ENCODE data around the gene ACOX1. TPM values are rescaled to one million over a fixed set of nuclear protein-coding genes. Genes with fewer than 3 reads are reported as not detected.

Gene ACOX1
- total RNA-seq, 3 donors from 2014 or later, result 29.6 to 36.5 (median 32.7) TPM

DNA sequence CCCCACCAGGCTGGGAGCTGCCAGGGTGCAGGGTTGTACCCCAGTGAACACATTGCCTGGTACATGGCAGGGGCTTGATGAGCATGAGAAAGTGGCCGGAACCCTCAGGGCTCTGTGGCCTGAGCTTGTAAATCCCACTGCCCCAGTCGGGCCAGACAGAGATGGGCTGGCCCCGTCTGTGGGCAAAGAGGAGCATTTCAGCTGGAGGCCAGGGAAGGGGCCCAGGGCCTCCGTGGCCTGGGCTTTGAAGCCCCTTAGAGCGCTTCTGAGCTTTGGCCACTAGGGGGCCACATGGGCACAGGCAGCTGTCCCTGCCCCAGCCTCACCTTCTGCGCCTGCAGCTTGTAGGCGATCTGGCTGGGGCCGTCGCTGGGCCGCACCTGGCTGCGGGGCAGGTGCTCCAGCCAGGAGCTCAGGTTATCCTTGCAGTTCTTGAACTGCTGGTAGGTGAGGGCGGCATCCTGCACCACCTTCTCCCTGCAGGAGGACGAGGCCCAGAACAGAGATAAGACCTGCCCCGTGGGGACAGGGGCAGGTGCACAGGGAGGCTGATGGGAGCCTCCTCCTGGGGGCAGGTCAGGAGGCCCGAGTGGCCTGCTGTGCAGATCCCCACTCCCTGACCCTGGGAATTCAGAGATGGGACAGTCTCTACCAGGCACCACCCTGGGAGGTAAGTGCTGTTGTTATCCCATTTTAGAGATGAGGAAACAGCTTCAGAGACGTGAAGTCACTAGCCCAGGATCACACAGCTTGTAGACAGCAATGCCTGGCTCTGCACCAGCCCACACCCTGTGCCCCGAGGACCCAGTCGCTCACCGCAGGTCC, 35.3 kb upstream of the ACOX1 start:
- H3K27me3 Mint-ChIP-seq (ENCODE audit: low read depth), result no peaks in the 10 kb centered on the region
- H3K36me3 Mint-ChIP-seq (ENCODE audit: insufficient read depth), result no peaks in the 10 kb centered on the region
- H3K4me3 Mint-ChIP-seq, result no peak overlapping the region
- DNase-seq, result peak; percentile 75
- peak; percentile 98 for ATAC-seq
- H3K9me3 Mint-ChIP-seq, result no peaks in the 10 kb centered on the region
- peaks cover 5% of the 10 kb centered on the region for H3K4me1 Mint-ChIP-seq (ENCODE audit: low read depth)

GRCh38 chr17:76013377-76013932, 34.5 kb upstream of the ACOX1 start:
- DNase-seq, result no peak
- Mint-ChIP-seq H3K4me1 (ENCODE audit: low read depth) (peaks cover 5% of the 10 kb centered on the region), H3K4me3 (no peak overlapping the region), H3K36me3 (ENCODE audit: insufficient read depth) (no peaks in the 10 kb centered on the region), H3K27me3 (ENCODE audit: low read depth) (no peaks in the 10 kb centered on the region), H3K9me3 (no peaks in the 10 kb centered on the region)
- no peak for ATAC-seq

- H3K4me1 Mint-ChIP-seq (ENCODE audit: low read depth), result peaks cover 5% of the 10 kb centered on the region
- H3K4me3 Mint-ChIP-seq, result no peak overlapping the region
- DNase-seq (no peak), ATAC-seq (no peak)
- no peaks in the 10 kb centered on the region for H3K27me3 Mint-ChIP-seq (ENCODE audit: low read depth)
- no peaks in the 10 kb centered on the region for H3K36me3 Mint-ChIP-seq (ENCODE audit: insufficient read depth)
- H3K9me3 Mint-ChIP-seq, result no peaks in the 10 kb centered on the region
These were observed 33.0 kb upstream of the ACOX1 start for GRCh38 chr17:76011951-76012350.

DNA sequence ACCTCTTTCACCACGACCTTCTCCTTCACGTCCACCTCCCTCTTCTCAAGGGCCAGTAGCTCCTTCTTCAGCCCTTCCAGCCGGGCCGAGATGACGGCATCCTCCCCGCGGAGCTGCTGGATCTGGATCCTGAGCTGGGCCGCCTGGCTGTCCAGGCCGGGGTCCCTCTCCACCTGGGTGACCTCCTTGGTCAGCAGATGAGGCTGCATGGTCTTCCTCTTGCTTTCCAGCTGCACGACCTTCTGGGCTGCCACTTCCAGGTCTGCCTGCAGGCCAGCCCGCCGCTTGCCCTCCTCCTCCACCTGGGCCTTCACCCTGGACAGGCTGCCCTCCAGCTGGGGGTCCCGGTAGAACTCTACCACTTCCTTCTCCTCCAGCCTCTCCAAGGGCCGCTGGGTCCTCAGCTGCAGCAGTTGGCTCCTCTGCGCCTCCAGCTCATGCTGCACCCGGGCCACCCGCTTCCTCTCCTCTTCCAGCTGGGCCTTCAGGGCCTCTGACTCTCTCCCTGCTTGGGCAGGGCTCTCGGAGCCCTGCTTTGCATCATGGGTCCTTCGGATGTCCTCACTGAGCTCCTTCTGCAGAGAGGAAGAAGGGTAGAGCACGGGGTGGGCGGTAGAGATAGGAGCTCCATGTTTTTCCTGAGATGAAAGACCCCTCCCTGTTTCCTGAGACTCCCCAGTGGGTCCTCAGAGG, 31.1 kb upstream of the ACOX1 start:
- peaks cover 4% of the 10 kb centered on the region for H3K36me3 Mint-ChIP-seq (ENCODE audit: insufficient read depth)
- H3K4me3 Mint-ChIP-seq, result no peak overlapping the region
- H3K4me1 Mint-ChIP-seq (ENCODE audit: low read depth), result peaks cover 7% of the 10 kb centered on the region
- DNase-seq (no peak), ATAC-seq (no peak)
- H3K27me3 Mint-ChIP-seq (ENCODE audit: low read depth), result no peaks in the 10 kb centered on the region
- H3K9me3 Mint-ChIP-seq, result no peaks in the 10 kb centered on the region

DNA sequence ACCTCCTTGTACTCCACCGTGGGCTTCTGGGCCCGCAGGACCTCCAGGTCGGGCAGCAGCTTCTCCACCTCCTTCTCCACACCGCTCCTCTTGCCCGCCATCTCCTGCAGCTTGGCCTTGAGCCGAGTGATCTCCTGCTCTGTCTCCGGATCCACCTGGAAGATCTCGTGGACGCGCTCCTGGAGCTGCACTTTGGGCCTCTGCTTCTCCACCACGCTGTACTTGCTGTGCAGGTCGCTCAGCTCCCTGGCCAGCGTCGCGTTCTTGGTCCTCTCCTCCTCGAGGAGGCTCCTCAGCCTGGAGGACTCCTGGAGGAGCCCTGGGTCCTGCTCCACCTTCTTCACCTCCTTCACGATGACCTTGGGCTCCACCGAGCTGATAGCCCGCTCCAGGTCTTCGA, 30.5 kb upstream of the ACOX1 start:
- H3K4me3 Mint-ChIP-seq, result no peak overlapping the region
- H3K36me3 Mint-ChIP-seq (ENCODE audit: insufficient read depth), result peaks cover 4% of the 10 kb centered on the region
- H3K9me3 Mint-ChIP-seq, result no peaks in the 10 kb centered on the region
- peaks cover 7% of the 10 kb centered on the region for H3K4me1 Mint-ChIP-seq (ENCODE audit: low read depth)
- ATAC-seq, result no peak
- no peak for DNase-seq
- no peaks in the 10 kb centered on the region for H3K27me3 Mint-ChIP-seq (ENCODE audit: low read depth)

GRCh38 chr17:76008630-76009425, 29.9 kb upstream of the ACOX1 start:
- ATAC-seq (no peak), DNase-seq (no peak)
- H3K36me3 Mint-ChIP-seq (ENCODE audit: insufficient read depth), result peaks cover 4% of the 10 kb centered on the region

DNA sequence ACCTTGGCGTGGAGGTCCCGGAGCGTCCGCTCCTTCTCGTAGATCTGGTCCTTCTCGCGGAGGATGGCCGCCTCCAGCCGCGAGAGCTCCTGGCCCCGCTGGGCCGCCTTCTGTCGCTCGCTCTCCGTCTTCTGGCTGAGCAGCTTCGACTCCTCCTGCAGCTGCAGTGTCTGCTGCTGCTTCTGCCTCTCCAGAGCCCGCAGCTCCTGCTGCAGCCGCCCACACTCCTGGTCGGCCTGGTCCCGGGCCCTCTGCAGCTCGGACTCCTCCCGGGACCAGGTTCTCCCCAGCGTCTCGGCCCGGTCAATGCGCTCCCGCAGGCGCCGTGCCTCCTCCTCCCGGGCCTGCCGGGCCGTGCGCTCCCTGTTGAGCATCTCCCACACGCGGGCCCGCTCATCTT, 29.2 kb upstream of the ACOX1 start:
- Mint-ChIP-seq H3K4me1 (ENCODE audit: low read depth) (peaks cover 2% of the 10 kb centered on the region), H3K4me3 (no peak overlapping the region), H3K27me3 (ENCODE audit: low read depth) (no peaks in the 10 kb centered on the region), H3K9me3 (no peaks in the 10 kb centered on the region), H3K36me3 (ENCODE audit: insufficient read depth) (peaks cover 4% of the 10 kb centered on the region)
- no peak for ATAC-seq
- DNase-seq, result no peak

More at GRCh38 chr17:76008630-76009425, 29.9 kb upstream of the ACOX1 start:
- H3K27me3 Mint-ChIP-seq (ENCODE audit: low read depth), result no peaks in the 10 kb centered on the region
- H3K9me3 Mint-ChIP-seq, result no peaks in the 10 kb centered on the region
- H3K4me1 Mint-ChIP-seq (ENCODE audit: low read depth), result peaks cover 2% of the 10 kb centered on the region
- no peak overlapping the region for H3K4me3 Mint-ChIP-seq

DNA sequence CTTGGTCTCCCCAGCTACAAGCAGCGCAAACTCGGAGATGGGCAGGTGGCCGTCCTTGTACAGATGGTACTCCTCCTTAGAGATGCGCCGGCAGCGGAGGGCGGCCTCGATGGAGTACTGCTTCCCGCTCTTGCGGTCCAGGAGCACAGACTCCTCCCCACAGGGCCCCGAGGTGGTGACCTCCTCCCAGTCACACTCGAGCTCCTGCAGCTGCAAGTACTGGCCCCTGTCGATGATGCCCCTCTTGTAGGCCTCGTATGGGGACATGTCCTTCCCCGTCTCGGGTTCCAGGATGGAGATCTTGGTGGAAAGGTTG, 28.8 kb upstream of the ACOX1 start:
- no peak for DNase-seq
- H3K4me3 Mint-ChIP-seq, result no peak overlapping the region
- peaks cover 4% of the 10 kb centered on the region for H3K36me3 Mint-ChIP-seq (ENCODE audit: insufficient read depth)
- H3K9me3 Mint-ChIP-seq, result no peaks in the 10 kb centered on the region
- no peak for ATAC-seq
- H3K4me1 Mint-ChIP-seq (ENCODE audit: low read depth), result peaks cover 2% of the 10 kb centered on the region
- H3K27me3 Mint-ChIP-seq (ENCODE audit: low read depth), result no peaks in the 10 kb centered on the region

DNA sequence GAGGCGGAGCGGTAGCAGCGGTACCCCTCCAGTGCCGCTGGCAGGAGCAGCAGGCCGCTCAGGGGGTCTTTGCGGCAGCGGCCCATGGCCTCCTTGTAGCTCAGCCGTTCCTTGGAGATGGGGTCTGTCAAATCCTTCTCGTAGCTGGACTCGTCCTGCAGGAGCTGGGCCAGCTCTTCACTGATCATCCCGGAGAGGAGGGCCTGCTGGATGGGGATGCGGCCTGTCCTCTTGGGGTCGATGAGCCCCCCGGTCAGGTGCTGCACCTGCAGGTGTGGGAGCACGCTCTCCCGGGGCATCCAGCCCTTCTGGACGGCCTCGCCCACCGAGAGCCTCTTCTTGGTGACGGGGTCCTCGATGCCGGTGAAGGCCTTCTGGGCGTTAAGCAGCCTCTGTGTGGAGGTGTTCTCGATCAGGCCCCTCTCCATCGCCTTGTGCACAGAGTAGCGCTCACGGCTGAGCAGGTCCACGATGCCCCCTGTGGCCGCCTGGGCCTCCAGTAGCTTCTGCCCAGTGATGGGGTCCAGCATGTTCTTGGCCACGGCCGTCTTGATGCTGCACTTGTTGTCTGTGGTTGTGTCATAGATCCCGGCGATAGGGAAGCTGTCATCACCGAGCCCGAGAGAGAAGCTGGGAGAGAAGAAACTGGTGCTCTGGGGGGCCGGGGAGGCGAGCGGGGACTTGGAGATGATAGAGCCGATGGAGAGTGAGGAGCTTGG, 28.3 kb upstream of the ACOX1 start:
- peaks cover 2% of the 10 kb centered on the region for H3K4me1 Mint-ChIP-seq (ENCODE audit: low read depth)
- H3K4me3 Mint-ChIP-seq, result no peak overlapping the region
- no peaks in the 10 kb centered on the region for H3K9me3 Mint-ChIP-seq
- DNase-seq, result no peak
- no peaks in the 10 kb centered on the region for H3K27me3 Mint-ChIP-seq (ENCODE audit: low read depth)
- H3K36me3 Mint-ChIP-seq (ENCODE audit: insufficient read depth), result peaks cover 4% of the 10 kb centered on the region
- no peak for ATAC-seq

- Mint-ChIP-seq H3K4me1 (ENCODE audit: low read depth) (peaks cover 2% of the 10 kb centered on the region), H3K4me3 (no peak overlapping the region), H3K27me3 (ENCODE audit: low read depth) (no peaks in the 10 kb centered on the region), H3K36me3 (ENCODE audit: insufficient read depth) (peaks cover 4% of the 10 kb centered on the region), H3K9me3 (no peaks in the 10 kb centered on the region)
- peak; percentile 72 to 76 for ATAC-seq
- DNase-seq, result peak; percentile 84
These were observed 26.5 kb upstream of the ACOX1 start for GRCh38 chr17:76005263-76006149.

- Mint-ChIP-seq H3K27me3 (ENCODE audit: low read depth) (no peaks in the 10 kb centered on the region), H3K4me1 (ENCODE audit: low read depth) (peaks cover 2% of the 10 kb centered on the region), H3K36me3 (ENCODE audit: insufficient read depth) (peaks cover 4% of the 10 kb centered on the region), H3K4me3 (no peak overlapping the region), H3K9me3 (no peaks in the 10 kb centered on the region)
- DNase-seq, result no peak
- no peak for ATAC-seq
These were observed 25.8 kb upstream of the ACOX1 start for GRCh38 chr17:76004750-76005262.

DNA sequence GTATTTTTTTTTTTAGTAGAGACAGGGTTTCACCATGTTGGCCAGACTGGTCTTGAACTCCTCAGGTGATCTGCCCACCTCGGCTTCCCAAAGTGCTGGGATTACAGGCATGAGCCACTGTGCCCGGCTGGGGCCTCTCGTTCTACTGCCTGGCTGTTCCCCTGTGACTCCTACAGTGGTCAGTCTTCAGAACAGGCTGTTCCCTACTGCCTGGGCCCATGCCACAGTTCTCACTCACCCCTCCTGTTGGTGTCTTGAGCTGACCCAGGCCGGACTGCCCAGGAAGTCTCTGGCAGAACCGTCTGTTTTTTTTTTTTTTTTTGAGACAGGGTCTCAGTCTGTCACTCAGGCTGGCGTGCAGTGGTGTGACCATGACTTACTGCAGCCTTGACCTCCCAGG, 24.9 kb upstream of the ACOX1 start:
- ATAC-seq (no peak), DNase-seq (no peak)
- Mint-ChIP-seq H3K27me3 (ENCODE audit: low read depth) (no peaks in the 10 kb centered on the region), H3K36me3 (ENCODE audit: insufficient read depth) (peaks cover 4% of the 10 kb centered on the region), H3K4me1 (ENCODE audit: low read depth) (peaks cover 2% of the 10 kb centered on the region), H3K4me3 (no peak overlapping the region), H3K9me3 (no peaks in the 10 kb centered on the region)

GRCh38 chr17:76002100-76002499, 23.1 kb upstream of the ACOX1 start:
- no peak for ATAC-seq
- no peaks in the 10 kb centered on the region for H3K9me3 Mint-ChIP-seq

More at GRCh38 chr17:76002100-76002499, 23.1 kb upstream of the ACOX1 start:
- H3K4me1 Mint-ChIP-seq (ENCODE audit: low read depth), result peaks cover 8% of the 10 kb centered on the region
- no peak overlapping the region for H3K4me3 Mint-ChIP-seq
- peaks cover 4% of the 10 kb centered on the region for H3K36me3 Mint-ChIP-seq (ENCODE audit: insufficient read depth)
- no peak for DNase-seq
- H3K27me3 Mint-ChIP-seq (ENCODE audit: low read depth), result no peaks in the 10 kb centered on the region

All from activated T-cell treated with anti-CD3 and anti-CD28 coated beads, Interleukin-2, amount 50 U/mL, for 4 hours (primary cell).